Keratinocyte (primary cell): Measurements from ENCODE around the gene AASDHPPT. TPM values are rescaled to one million over a fixed set of nuclear protein-coding genes. Genes with fewer than 3 reads are reported as not detected.

Experiments used
- DNase-seq: peaks from one replicate; pipeline ENCODE4 v3.0.0-alpha.2; 2011; ENCODE audit warnings: low read depth, missing footprints, low spot score
- FAIRE-seq: peaks from 2 replicates; lab custom pipeline; 2011; peaks lifted over from hg19 to GRCh38; lab: Jason Lieb, UNC
- H2AFZ ChIP-seq: 2 replicates; pipeline ENCODE4 v1.6.0; 2012; ENCODE audit warnings: low read length, control low read depth, inconsistent platforms; ENCODE audit not compliant: control insufficient read depth
- H3K27ac ChIP-seq: 2 replicates; pipeline ENCODE4 v1.5.1; 2011; ENCODE audit warnings: low read length; ENCODE audit not compliant: control insufficient read depth, insufficient read depth
- H3K27me3 ChIP-seq: 3 replicates; pipeline ENCODE4 v1.6.0; 2011; ENCODE audit warnings: low read length; ENCODE audit not compliant: control insufficient read depth, insufficient read depth; ENCODE audit errors: extremely low read depth
- H3K36me3 ChIP-seq, 2 experiments: 2 replicates in 1 of 2; 3 replicates in 1 of 2; pipeline ENCODE4 v1.5.1; 2011; ENCODE audit warnings: low read length in 2 of 2, mild to moderate bottlenecking in 1 of 2; ENCODE audit not compliant: control insufficient read depth in 2 of 2, insufficient read depth in 2 of 2; ENCODE audit errors: extremely low read depth in 1 of 2
- H3K4me1 ChIP-seq: 3 replicates; pipeline ENCODE4 v1.5.1; 2011; ENCODE audit warnings: low read length; ENCODE audit not compliant: control insufficient read depth, insufficient read depth; ENCODE audit errors: extremely low read depth
- H3K4me2 ChIP-seq: 3 replicates; pipeline ENCODE4 v1.6.0; 2011; ENCODE audit warnings: low read depth, low read length; ENCODE audit not compliant: control insufficient read depth, insufficient read depth; ENCODE audit errors: extremely low read depth
- H3K4me3 ChIP-seq, 3 experiments: fragments of 200-600 bp in 1 of 3; sonication (generic) in 1 of 3; 2 replicates in 2 of 3; 3 replicates in 1 of 3; pipeline ENCODE4 v1.5.1; 2011 to 2016; ENCODE audit warnings: low read length in 3 of 3, mild to moderate bottlenecking in 3 of 3, control low read depth in 2 of 3, inconsistent platforms in 1 of 3, low read depth in 1 of 3, mixed read lengths in 1 of 3, mixed run types in 1 of 3, moderate library complexity in 1 of 3; ENCODE audit not compliant: control insufficient read depth in 2 of 3, insufficient read depth in 2 of 3; ENCODE audit errors: extremely low read depth in 1 of 3
- H3K79me2 ChIP-seq: 2 replicates; pipeline ENCODE4 v1.6.0; 2012; ENCODE audit warnings: low read length; ENCODE audit not compliant: control insufficient read depth, insufficient read depth
- H3K9ac ChIP-seq: 3 replicates; pipeline ENCODE4 v1.6.0; 2011; ENCODE audit warnings: low read length; ENCODE audit not compliant: control insufficient read depth, insufficient read depth; ENCODE audit errors: extremely low read depth
- H3K9me1 ChIP-seq: 3 replicates; pipeline ENCODE4 v1.6.0; 2011; ENCODE audit warnings: low read length; ENCODE audit not compliant: control insufficient read depth, insufficient read depth; ENCODE audit errors: extremely low read depth
- H3K9me3 ChIP-seq: 2 replicates; pipeline ENCODE4 v1.5.1; 2012; ENCODE audit warnings: low read depth, low read length; ENCODE audit not compliant: control insufficient read depth
- H4K20me1 ChIP-seq: 3 replicates; pipeline ENCODE4 v1.6.0; 2011; ENCODE audit warnings: low read length; ENCODE audit not compliant: control insufficient read depth, insufficient read depth; ENCODE audit errors: extremely low read depth
- CTCF ChIP-seq, 3 experiments: IDR thresholded peaks in 1 of 3; conservative IDR thresholded peaks in 1 of 3; optimal IDR thresholded peaks in 1 of 3; 2 replicates in 2 of 3; 3 replicates in 1 of 3; pipeline versions ENCODE3 to v1.5.1; 2011; ENCODE audit warnings: low read length in 3 of 3, mild to moderate bottlenecking in 3 of 3, moderate library complexity in 2 of 3, control low read depth in 1 of 3, inconsistent platforms in 1 of 3; ENCODE audit not compliant: insufficient read depth in 2 of 3; ENCODE audit errors: extremely low read depth in 1 of 3
- EZH2 ChIP-seq: IDR thresholded peaks from one replicate; pipeline ENCODE4 v1.6.1; 2012; ENCODE audit warnings: inconsistent platforms, mild to moderate bottlenecking, low read length, moderate library complexity
- dilution Hi-C: fragments of 300-500 bp; cut with MboI; formaldehyde crosslinking; loops from one replicate; pipeline ENCODE4 v1.7.0; 2020; ENCODE audit warnings: low sequenced_read_pairs; ENCODE audit not compliant: extremely low pct_ligation_motif_present
- polyA plus RNA-seq, 5 experiments: library from polyadenylated mRNA; depleted of rRNA in 3 of 5; stranded (reverse) in 3 of 5; stranded (forward) in 1 of 5; unstranded in 1 of 5; fragments of >200 nt; gene quantifications; 1 replicate in 1 of 5; 2 replicates in 3 of 5; 3 replicates in 1 of 5; pipeline versions ENCODE4 v1.2.1 to v1.2.3, GENCODE V29; 2011 to 2012; ENCODE audit warnings: missing spikeins in 2 of 5, low read depth in 1 of 5, low replicate concordance in 1 of 5

Gene AASDHPPT
- polyA plus RNA-seq, 1 donor (not counting 4 experiments of a cell fraction or from before 2014, with no cell fraction given), result 53.0 TPM

DNA sequence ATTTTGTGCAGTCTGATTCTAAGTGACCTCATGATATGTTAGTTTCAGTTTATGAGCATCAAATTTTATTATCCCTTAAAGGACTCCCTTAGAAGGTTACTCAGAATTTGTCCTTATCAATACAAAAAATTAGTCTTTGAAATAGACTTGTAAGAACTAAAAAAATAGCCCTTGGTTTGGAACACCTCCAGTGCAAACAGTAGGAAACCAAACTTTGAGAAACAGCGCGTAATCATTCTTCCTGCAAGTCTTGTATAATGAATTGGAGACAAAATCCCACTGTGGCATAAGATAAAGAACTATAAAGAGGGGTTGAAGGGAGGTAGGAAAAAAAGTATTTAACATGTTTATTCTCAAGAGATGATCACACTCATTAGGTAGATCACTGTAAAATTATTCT, 44.6 kb upstream of the AASDHPPT start:
- Histone ChIP-seq H3K4me2 (no peak overlapping the region), H3K4me3 (no peak overlapping the region), H3K36me3 (no peaks in the 10 kb centered on the region), H2AFZ (no peak overlapping the region), H3K27me3 (no peaks in the 10 kb centered on the region), H3K9me3 (no peaks in the 10 kb centered on the region), H3K4me1 (no peaks in the 10 kb centered on the region), H3K9ac (no peak overlapping the region), H3K9me1 (no peaks in the 10 kb centered on the region), H4K20me1 (no peaks in the 10 kb centered on the region), H3K27ac (no peak overlapping the region), H3K79me2 (no peaks in the 10 kb centered on the region)
- no peak for TF ChIP-seq CTCF (optimal IDR thresholded peaks at IDR 0.05 in 1 of 3, IDR thresholded peaks at IDR 0.05 in 1 of 3, conservative IDR thresholded peaks at IDR 0.05 in 1 of 3; ENCODE audit: extremely low read depth in 1 of 3, insufficient read depth in 2 of 3, low read length in 3 of 3)
- no peak for TF ChIP-seq EZH2
- no peak for DNase-seq
- dilution Hi-C loops, result no loop called here
- FAIRE-seq, result no peak

DNA sequence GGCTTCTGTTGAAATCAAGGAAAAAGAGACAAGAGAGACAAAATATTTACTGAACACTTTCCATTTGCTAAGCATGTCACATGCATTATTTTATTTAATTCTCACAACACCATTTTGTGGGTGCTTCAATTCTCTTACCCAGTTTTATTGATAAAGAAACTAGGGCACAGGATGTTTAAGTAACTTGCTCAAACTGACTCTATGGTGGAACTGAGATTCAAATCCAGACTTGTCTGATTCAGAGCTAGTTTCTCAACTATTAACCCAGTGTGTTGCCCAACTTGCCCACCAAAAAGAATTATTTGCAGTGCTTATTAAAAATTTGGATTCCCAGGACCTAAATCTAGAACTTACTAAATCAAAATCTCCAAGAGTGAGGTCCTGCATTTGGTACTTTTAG, 33.9 kb upstream of the AASDHPPT start:
- no peak for TF ChIP-seq EZH2
- no peak for TF ChIP-seq CTCF (optimal IDR thresholded peaks at IDR 0.05 in 1 of 3, IDR thresholded peaks at IDR 0.05 in 1 of 3, conservative IDR thresholded peaks at IDR 0.05 in 1 of 3; ENCODE audit: extremely low read depth in 1 of 3, insufficient read depth in 2 of 3, low read length in 3 of 3)
- DNase-seq, result no peak
- Histone ChIP-seq H3K36me3 (no peaks in the 10 kb centered on the region), H3K9me3 (no peaks in the 10 kb centered on the region), H3K79me2 (no peaks in the 10 kb centered on the region), H4K20me1 (no peaks in the 10 kb centered on the region), H3K9ac (no peak overlapping the region), H3K4me3 (no peak overlapping the region), H3K27me3 (no peaks in the 10 kb centered on the region), H3K4me2 (no peak overlapping the region), H2AFZ (no peak overlapping the region), H3K9me1 (no peaks in the 10 kb centered on the region), H3K27ac (no peak overlapping the region), H3K4me1 (no peaks in the 10 kb centered on the region)
- dilution Hi-C loops, result no loop called here
- no peak for FAIRE-seq
